Stimulated activated naive CD4-positive, alpha-beta T cell treated with Interleukin-2 at 50 U/mL for 16 hours (primary cell): ENCODE results near the gene SRCIN1.
A peak's percentile ranks its signal among the peaks of the same experiment; 100 is the strongest.
"Not testable (repeated sequence)": the region's sequence is repeated elsewhere in the genome, so short reads cannot be mapped to it uniquely, and the experiment has no call there.

ENCODE experiments used
- DNase-seq: peaks from one replicate; lab custom pipeline; 2025; lab: John Stamatoyannopoulos, UW

The SRCIN1 gene

GRCh38 chr17:38509772-38510420, 95.9 kb downstream of the SRCIN1 start:
- no peak for DNase-seq

GRCh38 chr17:38508954-38509771, 96.6 kb downstream of the SRCIN1 start:
- peak; percentile 64 for DNase-seq

DNA sequence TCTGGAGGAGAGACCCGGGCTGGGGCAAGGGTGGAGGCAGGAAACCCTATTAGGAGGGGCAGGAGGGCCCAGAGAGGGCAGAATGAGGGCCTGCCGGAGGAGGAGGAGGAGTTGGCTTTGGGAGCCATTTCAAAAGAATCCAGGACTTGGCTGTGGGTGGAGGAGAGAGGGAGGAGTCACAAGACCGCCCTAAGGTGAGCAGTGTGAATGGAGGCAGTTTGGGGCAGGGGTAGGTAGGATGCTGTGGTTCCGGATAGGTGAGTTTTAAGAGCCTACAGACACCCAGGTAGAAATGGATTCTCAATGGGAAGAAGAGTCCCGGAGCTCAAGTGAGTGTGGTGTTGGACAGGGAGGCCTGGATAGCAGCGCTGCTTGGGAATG, 97.2 kb downstream of the SRCIN1 start:
- DNase-seq, result no peak

DNA sequence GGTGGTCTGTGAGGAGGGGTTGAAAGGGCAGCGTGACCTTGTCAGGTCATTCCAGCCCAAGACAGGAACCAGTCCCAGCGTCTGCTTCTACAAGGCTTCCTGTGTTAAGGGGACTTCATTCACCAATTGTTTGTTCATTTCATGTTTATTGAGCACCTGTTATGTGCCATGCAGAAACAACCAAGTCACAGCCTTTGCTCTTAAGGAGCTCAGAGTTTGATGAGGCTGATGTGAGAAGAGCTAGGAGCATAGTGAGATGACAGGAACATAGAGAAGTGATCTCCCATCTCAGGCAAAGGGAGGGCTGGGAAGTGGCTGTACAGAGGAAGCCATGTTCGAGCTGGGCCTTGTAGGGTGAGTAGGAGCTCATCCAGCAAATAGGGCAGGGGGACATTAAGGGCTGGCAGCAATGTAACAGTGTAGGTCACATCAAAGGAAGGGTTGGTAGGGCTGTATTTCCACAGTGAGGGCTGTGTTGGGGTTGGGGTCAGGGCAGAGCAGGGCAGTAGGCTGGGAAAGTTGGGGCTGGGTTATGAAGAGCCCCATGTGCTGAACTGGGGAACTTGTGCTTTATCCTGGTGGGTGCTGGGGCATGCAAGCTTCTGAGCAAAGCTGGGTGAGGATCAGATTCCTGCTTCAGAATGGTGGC, 97.7 kb downstream of the SRCIN1 start:
- DNase-seq, result no peak

- no peak for DNase-seq
Measured at GRCh38 chr17:38507436-38507835, 98.3 kb downstream of the SRCIN1 start.

DNA sequence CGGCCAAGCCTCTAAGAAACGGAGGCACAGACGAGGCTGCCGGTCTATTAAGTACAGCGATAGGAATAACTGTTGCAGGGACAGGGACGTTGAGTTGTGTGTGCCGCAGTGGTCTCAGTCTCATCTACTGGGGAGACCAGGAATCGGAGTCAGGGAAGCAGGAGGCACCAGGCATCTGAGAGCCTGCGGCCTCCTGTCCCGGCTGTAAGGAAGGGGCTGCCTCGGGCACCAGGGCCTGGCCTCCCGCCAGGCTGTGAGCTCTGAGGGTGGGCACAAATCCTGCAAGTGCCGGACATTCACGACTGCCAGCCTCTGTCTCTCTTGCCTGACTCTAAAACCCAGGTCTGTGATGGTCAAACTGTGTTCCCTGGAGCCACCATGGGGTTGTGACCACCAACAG, 101.5 kb downstream of the SRCIN1 start:
- DNase-seq, result no peak

GRCh38 chr17:38503286-38503913, 102.4 kb downstream of the SRCIN1 start:
- DNase-seq, result not testable (repeated sequence)

- not testable (repeated sequence) for DNase-seq
Measured at GRCh38 chr17:38501718-38502117, 104.0 kb downstream of the SRCIN1 start.

- not testable (repeated sequence) for DNase-seq
Measured at GRCh38 chr17:38499230-38499629, 106.5 kb downstream of the SRCIN1 start.

GRCh38 chr17:38498353-38498752, 107.4 kb downstream of the SRCIN1 start:
- no peak for DNase-seq

DNA sequence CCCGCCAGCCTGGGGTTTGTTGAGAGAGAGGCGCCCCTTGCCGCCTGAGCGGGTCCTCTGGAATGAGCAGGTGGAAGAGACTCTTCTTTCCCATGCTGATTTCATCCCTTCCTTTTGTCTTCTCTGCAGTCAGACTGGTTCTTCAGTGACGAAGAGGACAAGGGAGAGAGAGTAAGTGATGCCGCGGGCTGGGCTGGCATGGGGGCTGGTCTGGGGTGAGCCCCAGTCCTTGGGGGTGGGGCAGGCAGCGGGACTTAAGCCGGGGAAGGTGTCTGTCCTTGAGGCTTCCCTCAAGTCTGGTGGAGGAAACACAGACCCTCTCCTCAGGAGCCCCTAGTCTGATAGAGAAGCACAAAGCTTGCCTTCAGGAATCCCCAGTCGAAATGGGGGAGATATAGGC, 108.1 kb downstream of the SRCIN1 start:
- DNase-seq, result not testable (repeated sequence)

DNA sequence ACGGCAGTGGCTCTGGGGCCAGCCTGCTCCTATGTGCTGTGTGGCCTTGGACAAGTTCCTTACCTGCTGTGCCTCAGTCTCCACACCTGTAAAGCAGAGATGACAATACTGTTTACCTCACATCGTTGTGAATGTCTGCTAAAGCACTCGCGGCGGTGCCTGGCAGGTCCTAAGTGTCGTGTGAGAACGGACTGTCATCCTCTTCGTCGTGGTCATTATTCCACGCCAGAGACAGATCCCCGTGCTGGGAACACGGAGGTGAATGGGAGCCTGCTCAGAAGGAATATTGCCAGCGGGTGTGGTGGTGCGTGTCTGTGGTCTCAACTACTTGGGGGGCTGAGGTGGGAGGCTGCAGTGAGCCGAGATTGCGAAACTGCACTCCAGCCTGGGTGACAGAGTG, 111.6 kb downstream of the SRCIN1 start:
- DNase-seq, result not testable (repeated sequence)

DNA sequence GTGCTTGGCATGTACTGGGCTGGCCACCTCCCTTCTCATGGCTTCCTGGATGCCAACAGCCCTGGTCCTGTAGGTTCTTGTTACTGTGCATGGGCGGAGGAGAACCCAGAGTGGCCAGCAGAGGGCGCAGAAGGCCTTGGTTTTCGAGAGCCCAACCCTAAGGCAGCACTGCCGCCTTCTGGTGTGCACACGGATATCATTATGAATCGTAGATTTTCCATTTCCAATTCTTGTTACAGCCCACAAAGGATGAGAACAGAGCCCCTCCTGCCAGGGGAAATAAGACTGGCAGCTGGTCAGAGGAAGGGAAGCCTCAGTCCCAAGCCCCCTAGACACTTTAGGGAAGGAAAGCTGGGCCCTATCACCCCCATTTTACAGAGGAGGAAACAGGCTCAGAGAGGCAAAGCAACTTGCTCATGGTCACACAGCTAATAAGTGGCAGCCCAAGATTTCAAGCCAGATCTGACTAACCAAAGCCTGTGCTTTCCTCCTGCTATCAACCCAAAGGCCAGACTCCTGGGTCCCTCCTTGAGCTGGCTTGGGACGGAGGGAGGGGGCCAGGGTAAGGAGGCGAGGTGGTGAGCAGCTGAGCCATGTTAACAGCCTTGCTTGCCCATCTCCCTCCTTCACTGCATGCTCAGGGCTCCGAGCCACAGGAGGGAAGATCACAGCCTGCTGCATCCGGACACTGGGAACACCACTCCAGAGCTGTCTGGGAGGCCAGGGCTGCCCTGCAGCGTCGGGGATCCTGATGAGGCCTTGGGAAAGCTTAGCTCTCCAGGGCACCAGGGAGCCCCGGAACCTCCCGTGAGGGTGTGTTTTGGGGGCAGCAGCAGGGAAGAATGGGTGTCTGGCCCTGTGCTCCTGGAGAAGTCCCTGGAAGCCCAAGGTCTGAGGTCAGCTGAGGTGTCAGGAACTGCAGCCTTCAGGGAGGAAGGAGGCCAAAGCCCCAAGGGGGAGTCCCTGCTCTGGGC, 113.4 kb downstream of the SRCIN1 start:
- DNase-seq, result peak; percentile 86

DNA sequence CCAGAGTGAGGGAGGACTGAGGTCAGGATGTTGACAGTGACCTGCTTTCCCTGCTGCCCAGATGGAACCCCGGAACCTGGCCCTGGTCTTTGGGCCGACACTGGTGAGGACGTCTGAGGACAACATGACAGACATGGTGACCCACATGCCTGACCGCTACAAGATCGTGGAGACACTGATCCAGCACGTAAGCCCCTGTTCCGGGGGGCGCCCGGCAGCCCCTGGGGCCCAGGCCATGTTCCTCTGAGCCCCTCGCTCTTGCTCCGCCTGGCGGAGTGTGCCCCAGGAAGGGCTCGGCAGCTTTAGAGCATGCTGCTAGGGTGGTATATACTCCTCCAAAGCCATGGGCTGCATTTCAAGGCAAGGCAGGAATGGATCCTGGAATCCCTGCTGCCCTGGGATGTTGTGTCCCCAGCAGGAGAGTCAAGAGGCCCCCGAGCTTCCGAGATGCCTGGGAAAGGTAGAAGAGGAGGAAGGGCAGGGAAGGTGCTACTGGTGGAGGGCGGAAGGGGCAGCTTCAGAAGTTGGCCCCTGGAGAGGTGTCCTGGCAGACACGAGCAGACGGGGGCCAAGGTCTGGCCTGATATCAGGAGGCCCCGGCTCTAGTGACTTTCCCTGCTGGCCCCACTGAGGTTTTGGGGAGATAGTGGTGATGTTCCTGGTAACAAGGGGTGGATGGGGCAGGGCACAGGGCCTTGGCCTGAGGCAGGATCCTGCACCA, 114.2 kb downstream of the SRCIN1 start:
- DNase-seq, result not testable (repeated sequence)

DNA sequence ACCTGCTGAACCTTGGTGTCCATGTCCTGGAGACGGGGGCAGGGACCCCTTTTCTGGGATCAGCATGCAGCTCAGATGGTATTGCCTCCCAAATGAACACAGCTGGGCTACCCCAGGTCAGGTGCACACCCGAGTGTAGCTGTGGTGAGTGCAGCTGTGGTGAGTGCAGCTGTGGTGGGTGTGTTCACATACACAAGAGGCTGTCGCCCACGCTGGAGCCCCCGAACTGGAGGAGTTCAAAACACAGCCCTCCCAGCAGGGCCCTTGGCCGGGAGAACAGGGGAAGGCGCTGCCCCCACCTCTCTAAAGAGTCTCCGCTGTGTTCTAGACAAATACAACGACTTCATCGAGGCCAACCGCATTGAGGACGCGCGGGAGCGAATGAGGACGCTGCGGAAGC, 116.0 kb downstream of the SRCIN1 start:
- DNase-seq, result not testable (repeated sequence)

DNA sequence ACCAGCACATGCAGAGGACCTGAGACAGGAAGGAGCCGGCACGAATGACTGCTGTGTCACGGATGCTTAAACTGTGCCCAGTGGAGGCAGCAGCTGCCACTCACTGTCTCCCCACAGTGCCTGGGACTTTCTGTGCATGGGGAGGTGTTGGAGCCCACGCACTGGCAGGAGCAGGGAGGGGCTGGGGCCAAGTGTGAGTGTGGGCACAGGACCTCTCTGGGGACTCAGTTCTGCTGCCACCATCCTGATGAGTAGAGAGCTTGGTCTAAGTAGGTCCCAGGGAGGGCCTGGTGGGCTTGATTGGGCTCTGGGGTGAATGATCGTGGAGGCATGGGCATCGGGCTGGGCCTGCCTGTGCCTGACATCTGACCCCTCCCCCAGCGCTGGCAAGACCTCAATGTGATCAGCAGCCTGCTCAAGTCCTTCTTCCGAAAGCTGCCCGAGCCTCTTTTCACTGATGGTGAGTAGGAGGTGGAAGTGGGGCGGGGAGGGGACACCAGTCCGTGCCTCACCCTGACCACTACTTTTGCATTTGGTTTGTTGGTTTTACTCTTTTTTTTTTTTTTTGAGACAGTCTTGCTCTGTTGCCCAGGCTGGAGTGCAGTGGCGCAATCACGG, 120.0 kb downstream of the SRCIN1 start:
- DNase-seq, result peak; percentile 59

- no peak for DNase-seq
Measured at GRCh38 chr17:38485146-38485468, 120.6 kb downstream of the SRCIN1 start.

GRCh38 chr17:38484242-38485145, 121.3 kb downstream of the SRCIN1 start:
- DNase-seq, result peak; percentile 56

GRCh38 chr17:38482700-38483043, 123.1 kb downstream of the SRCIN1 start:
- not testable (repeated sequence) for DNase-seq
